GM23338 (cell line): Measurements from ENCODE around the gene KIAA1217. TPM values are rescaled to one million over a fixed set of nuclear protein-coding genes. Genes with fewer than 3 reads are reported as not detected.

ENCODE experiments used
- ATAC-seq: fragments of 200-7000 bp; cut with Tn5 transposase; 3 replicates; pipeline ENCODE4 v1.9.1; 2020
- DNase-seq: peaks from one replicate; pipeline ENCODE4 v3.0.0-alpha.2; 2015; ENCODE audit warnings: low spot score
- H2AFZ ChIP-seq: fragments of 200-600 bp; sonication (generic); 2 replicates; pipeline ENCODE4 v1.8.0; 2016; ENCODE audit warnings: antibody characterized with exemption, mild to moderate bottlenecking, moderate library complexity
- H3F3A ChIP-seq: fragments of 200-600 bp; sonication (generic); replicated peaks from 2 replicates; pipeline ENCODE4 v1.8.0; 2017; ENCODE audit warnings: antibody characterized with exemption, mixed run types, low read depth
- H3K27ac ChIP-seq: fragments of 200-600 bp; sonication (generic); 2 replicates; pipeline ENCODE4 v1.6.1; 2016; ENCODE audit warnings: low read depth
- H3K27me3 ChIP-seq: fragments of 200-600 bp; sonication (generic); 2 replicates; pipeline ENCODE4 v1.8.0; 2016; ENCODE audit warnings: mild to moderate bottlenecking, mixed run types, moderate library complexity; ENCODE audit not compliant: insufficient read depth
- H3K36me3 ChIP-seq: fragments of 200-600 bp; sonication (generic); 2 replicates; pipeline ENCODE4 v1.8.0; 2016; ENCODE audit warnings: mild to moderate bottlenecking; ENCODE audit not compliant: insufficient read depth
- H3K4me1 ChIP-seq: fragments of 200-600 bp; sonication (generic); 2 replicates; pipeline ENCODE4 v1.8.0; 2016; ENCODE audit warnings: mild to moderate bottlenecking, moderate library complexity; ENCODE audit not compliant: insufficient read depth
- H3K4me2 ChIP-seq: fragments of 200-600 bp; sonication (generic); 2 replicates; pipeline ENCODE4 v1.7.1; 2017; ENCODE audit warnings: mixed run types
- H3K4me3 ChIP-seq: fragments of 200-600 bp; sonication (generic); 2 replicates; pipeline ENCODE4 v1.6.1; 2016; ENCODE audit warnings: mixed run types
- H3K79me2 ChIP-seq: fragments of 200-600 bp; sonication (generic); replicated peaks from 2 replicates; pipeline ENCODE4 v1.8.0; 2017; ENCODE audit warnings: mild to moderate bottlenecking; ENCODE audit not compliant: insufficient read depth
- H3K9me2 ChIP-seq: fragments of 200-600 bp; sonication (generic); 2 replicates; pipeline ENCODE4 v1.8.0; 2017; ENCODE audit not compliant: insufficient read depth
- H4K20me1 ChIP-seq: fragments of 200-600 bp; sonication (generic); replicated peaks from 2 replicates; pipeline ENCODE4 v1.8.0; 2017; ENCODE audit warnings: mild to moderate bottlenecking; ENCODE audit not compliant: insufficient read depth
- H3K27ac Mint-ChIP-seq: 2 replicates; pipeline ENCODE4 v1.8.0; 2020; ENCODE audit warnings: inconsistent platforms, mild to moderate bottlenecking, moderate library complexity, mixed read lengths
- H3K27me3 Mint-ChIP-seq: 3 replicates; pipeline ENCODE4 v1.8.0; 2022; ENCODE audit warnings: low read depth, mild to moderate bottlenecking, moderate library complexity, mixed read lengths, inconsistent platforms; ENCODE audit not compliant: insufficient read depth, poor library complexity
- H3K36me3 Mint-ChIP-seq: 3 replicates; pipeline ENCODE4 v1.8.0; 2021; ENCODE audit warnings: low read depth, mild to moderate bottlenecking, inconsistent platforms, moderate library complexity, mixed read lengths
- H3K4me1 Mint-ChIP-seq: 3 replicates; pipeline ENCODE4 v1.8.0; 2020; ENCODE audit warnings: mild to moderate bottlenecking, inconsistent platforms, mixed read lengths
- H3K4me3 Mint-ChIP-seq: 3 replicates; pipeline ENCODE4 v1.8.0; 2021; ENCODE audit warnings: moderate library complexity, mild to moderate bottlenecking, inconsistent platforms, mixed read lengths
- H3K9me3 Mint-ChIP-seq: 3 replicates; pipeline ENCODE4 v1.8.0; 2020; ENCODE audit warnings: moderate library complexity, mild to moderate bottlenecking, inconsistent platforms, mixed read lengths
- CREB1 ChIP-seq: fragments of 250-450 bp; sonication (Bioruptor Pico); IDR thresholded peaks from 2 replicates; pipeline ENCODE4 v1.5.0; 2020; ENCODE audit warnings: low read depth, mild to moderate bottlenecking, moderate library complexity
- EZH2 ChIP-seq: fragments of 200-600 bp; sonication (generic); IDR thresholded peaks from one replicate; pipeline ENCODE4 v1.8.0; 2017; ENCODE audit warnings: antibody characterized with exemption, mild to moderate bottlenecking, low read depth; ENCODE audit not compliant: unreplicated experiment
- EZH2phosphoT487 ChIP-seq: fragments of 200-600 bp; sonication (generic); IDR thresholded peaks from one replicate; pipeline ENCODE4 v1.8.1; 2018; ENCODE audit warnings: antibody characterized with exemption; ENCODE audit not compliant: unreplicated experiment
- JUNB ChIP-seq: IDR thresholded peaks from one replicate; pipeline ENCODE4 v1.6.1; 2016; ENCODE audit warnings: antibody characterized with exemption; ENCODE audit not compliant: unreplicated experiment
- NANOG ChIP-seq: IDR thresholded peaks from 2 replicates; pipeline ENCODE4 v1.6.1; 2016; ENCODE audit warnings: antibody characterized with exemption, borderline replicate concordance
- POLR2AphosphoS5 ChIP-seq: IDR thresholded peaks from 2 replicates; pipeline ENCODE4 v1.6.1; 2016; ENCODE audit warnings: antibody characterized with exemption, low read depth
- STAT1 ChIP-seq: IDR thresholded peaks from one replicate; pipeline ENCODE4 v1.6.1; 2016; ENCODE audit warnings: antibody characterized with exemption; ENCODE audit not compliant: unreplicated experiment
- ZNF114 ChIP-seq: fragments of 250-450 bp; sonication (Bioruptor Pico); IDR thresholded peaks from 2 replicates; pipeline ENCODE4 v1.5.0; 2020; ENCODE audit warnings: mild to moderate bottlenecking, moderate library complexity
- ZNF331 ChIP-seq: fragments of 250-450 bp; sonication (Bioruptor Pico); IDR thresholded peaks from 2 replicates; pipeline ENCODE4 v1.5.0; 2020; ENCODE audit warnings: low read depth, mild to moderate bottlenecking, moderate library complexity
- polyA plus RNA-seq: library from polyadenylated mRNA; unstranded; fragments of >200 nt; fragmentation: Nextera tagmentation; extraction: Ambion mirVana; gene quantifications from 2 replicates; pipeline ENCODE4 v1.2.1, GENCODE V29; 2016
- total RNA-seq: library from RNA; depleted of rRNA; stranded (reverse); fragments of >200 nt; shearing (Covaris generic); gene quantifications from 2 replicates; pipeline ENCODE4 v1.2.3, GENCODE V29; 2014
- TF ChIP-seq, protein P1 (sequence below): IDR thresholded peaks from one replicate; pipeline ENCODE4 v1.6.1; 2018; ENCODE audit warnings: antibody characterized with exemption; ENCODE audit not compliant: unreplicated experiment
- TF ChIP-seq, protein P2 (sequence below): fragments of 250-450 bp; sonication (Bioruptor Pico); IDR thresholded peaks from 2 replicates; pipeline ENCODE4 v1.5.0; 2020; ENCODE audit warnings: mild to moderate bottlenecking, moderate library complexity
- TF ChIP-seq, protein P3 (sequence below): IDR thresholded peaks from 2 replicates; pipeline ENCODE4 v1.6.1; 2016; ENCODE audit warnings: antibody characterized with exemption

The KIAA1217 gene
- total and polyA plus RNA-seq, 2 experiments from 2014 or later: 6.4 to 9.1 TPM

DNA sequence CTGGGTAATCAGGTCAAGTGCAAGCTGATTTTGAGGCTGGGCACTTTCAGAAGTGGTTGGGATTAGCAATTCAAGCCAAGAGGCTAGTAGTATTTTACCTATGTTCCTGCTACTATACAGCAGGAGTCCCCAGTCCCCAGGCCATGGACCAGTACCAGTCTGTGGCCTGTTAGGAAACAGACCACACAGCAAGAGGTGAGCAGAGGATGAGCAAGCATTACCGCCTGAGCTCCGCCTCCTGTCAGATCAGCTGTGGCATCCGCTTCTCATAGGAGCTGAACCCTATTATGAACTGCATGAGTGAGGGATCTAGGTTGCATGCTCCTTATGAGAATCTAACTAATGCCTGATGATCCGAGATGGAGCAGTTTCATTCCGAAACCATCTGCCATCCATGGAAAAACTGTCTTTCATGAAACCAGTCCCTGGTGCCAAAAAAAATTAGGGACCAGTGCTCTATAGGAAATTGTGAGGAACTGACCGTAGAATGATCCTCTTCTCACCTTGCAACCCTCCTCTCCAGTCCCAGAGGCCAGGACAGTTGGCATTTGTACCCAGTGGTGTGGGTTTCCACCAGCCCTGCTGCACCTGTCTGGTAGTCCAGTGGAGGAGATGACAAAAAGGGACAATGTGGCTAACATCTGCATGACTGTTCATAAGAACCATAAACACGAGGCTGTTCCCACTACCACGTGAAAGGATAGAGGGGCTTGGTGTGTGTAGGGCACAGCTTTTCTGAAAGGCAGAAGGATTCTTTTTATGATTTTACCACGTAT is 172.5 kb downstream of the KIAA1217 start (continued):
- TF ChIP-seq, protein P1, sequence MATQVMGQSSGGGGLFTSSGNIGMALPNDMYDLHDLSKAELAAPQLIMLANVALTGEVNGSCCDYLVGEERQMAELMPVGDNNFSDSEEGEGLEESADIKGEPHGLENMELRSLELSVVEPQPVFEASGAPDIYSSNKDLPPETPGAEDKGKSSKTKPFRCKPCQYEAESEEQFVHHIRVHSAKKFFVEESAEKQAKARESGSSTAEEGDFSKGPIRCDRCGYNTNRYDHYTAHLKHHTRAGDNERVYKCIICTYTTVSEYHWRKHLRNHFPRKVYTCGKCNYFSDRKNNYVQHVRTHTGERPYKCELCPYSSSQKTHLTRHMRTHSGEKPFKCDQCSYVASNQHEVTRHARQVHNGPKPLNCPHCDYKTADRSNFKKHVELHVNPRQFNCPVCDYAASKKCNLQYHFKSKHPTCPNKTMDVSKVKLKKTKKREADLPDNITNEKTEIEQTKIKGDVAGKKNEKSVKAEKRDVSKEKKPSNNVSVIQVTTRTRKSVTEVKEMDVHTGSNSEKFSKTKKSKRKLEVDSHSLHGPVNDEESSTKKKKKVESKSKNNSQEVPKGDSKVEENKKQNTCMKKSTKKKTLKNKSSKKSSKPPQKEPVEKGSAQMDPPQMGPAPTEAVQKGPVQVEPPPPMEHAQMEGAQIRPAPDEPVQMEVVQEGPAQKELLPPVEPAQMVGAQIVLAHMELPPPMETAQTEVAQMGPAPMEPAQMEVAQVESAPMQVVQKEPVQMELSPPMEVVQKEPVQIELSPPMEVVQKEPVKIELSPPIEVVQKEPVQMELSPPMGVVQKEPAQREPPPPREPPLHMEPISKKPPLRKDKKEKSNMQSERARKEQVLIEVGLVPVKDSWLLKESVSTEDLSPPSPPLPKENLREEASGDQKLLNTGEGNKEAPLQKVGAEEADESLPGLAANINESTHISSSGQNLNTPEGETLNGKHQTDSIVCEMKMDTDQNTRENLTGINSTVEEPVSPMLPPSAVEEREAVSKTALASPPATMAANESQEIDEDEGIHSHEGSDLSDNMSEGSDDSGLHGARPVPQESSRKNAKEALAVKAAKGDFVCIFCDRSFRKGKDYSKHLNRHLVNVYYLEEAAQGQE: no peak
- no peak for TF ChIP-seq STAT1

DNA sequence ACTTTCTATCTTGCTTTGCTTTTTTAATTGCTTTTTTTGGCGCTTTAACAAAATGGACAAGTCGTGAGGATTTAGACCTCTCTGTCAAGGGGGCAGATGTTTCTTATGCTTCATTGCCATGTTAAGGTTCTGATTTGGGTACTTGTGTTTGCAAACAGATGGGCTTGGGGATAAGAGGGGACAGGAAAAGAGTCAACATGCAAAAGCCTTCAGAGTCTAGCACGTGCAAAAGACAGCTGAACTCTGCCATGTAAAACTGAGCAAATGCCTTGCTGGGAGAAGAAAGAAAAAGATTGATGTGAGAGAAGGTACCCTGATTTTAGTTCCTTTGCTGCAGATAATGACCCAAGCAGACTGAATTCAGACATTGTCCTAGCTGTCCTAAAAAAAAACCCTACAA is 173.1 kb downstream of the KIAA1217 start:
- Mint-ChIP-seq H3K27me3 (no peaks in the 10 kb centered on the region), H3K4me3 (no peak overlapping the region), H3K4me1 (peaks cover 34% of the 10 kb centered on the region), H3K36me3 (peaks cover 2% of the 10 kb centered on the region; the same call in 1 of the 3 replicates), H3K9me3 (no peaks in the 10 kb centered on the region), H3K27ac (peak overlapping the region; percentile 62)
- Histone ChIP-seq H3F3A (no peaks in the 10 kb centered on the region), H3K27ac (no peak overlapping the region), H3K4me3 (no peak overlapping the region), H3K79me2 (no peaks in the 10 kb centered on the region), H3K4me2 (no peak overlapping the region), H3K4me1 (peaks cover 16% of the 10 kb centered on the region; the same call in 1 of the 2 replicates), H4K20me1 (no peaks in the 10 kb centered on the region), H3K27me3 (no peaks in the 10 kb centered on the region), H2AFZ (no peak overlapping the region), H3K9me2 (no peaks in the 10 kb centered on the region), H3K36me3 (no peaks in the 10 kb centered on the region)
- no peak for ATAC-seq
- DNase-seq: no peak
- TF ChIP-seq EZH2 (no peak), CREB1 (no peak), STAT1 (no peak), NANOG (no peak), ZNF114 (no peak), JUNB (no peak), ZNF331 (CRISPR knock-in tag) (no peak), POLR2AphosphoS5 (no peak), EZH2phosphoT487 (no peak)
- TF ChIP-seq, protein P2, sequence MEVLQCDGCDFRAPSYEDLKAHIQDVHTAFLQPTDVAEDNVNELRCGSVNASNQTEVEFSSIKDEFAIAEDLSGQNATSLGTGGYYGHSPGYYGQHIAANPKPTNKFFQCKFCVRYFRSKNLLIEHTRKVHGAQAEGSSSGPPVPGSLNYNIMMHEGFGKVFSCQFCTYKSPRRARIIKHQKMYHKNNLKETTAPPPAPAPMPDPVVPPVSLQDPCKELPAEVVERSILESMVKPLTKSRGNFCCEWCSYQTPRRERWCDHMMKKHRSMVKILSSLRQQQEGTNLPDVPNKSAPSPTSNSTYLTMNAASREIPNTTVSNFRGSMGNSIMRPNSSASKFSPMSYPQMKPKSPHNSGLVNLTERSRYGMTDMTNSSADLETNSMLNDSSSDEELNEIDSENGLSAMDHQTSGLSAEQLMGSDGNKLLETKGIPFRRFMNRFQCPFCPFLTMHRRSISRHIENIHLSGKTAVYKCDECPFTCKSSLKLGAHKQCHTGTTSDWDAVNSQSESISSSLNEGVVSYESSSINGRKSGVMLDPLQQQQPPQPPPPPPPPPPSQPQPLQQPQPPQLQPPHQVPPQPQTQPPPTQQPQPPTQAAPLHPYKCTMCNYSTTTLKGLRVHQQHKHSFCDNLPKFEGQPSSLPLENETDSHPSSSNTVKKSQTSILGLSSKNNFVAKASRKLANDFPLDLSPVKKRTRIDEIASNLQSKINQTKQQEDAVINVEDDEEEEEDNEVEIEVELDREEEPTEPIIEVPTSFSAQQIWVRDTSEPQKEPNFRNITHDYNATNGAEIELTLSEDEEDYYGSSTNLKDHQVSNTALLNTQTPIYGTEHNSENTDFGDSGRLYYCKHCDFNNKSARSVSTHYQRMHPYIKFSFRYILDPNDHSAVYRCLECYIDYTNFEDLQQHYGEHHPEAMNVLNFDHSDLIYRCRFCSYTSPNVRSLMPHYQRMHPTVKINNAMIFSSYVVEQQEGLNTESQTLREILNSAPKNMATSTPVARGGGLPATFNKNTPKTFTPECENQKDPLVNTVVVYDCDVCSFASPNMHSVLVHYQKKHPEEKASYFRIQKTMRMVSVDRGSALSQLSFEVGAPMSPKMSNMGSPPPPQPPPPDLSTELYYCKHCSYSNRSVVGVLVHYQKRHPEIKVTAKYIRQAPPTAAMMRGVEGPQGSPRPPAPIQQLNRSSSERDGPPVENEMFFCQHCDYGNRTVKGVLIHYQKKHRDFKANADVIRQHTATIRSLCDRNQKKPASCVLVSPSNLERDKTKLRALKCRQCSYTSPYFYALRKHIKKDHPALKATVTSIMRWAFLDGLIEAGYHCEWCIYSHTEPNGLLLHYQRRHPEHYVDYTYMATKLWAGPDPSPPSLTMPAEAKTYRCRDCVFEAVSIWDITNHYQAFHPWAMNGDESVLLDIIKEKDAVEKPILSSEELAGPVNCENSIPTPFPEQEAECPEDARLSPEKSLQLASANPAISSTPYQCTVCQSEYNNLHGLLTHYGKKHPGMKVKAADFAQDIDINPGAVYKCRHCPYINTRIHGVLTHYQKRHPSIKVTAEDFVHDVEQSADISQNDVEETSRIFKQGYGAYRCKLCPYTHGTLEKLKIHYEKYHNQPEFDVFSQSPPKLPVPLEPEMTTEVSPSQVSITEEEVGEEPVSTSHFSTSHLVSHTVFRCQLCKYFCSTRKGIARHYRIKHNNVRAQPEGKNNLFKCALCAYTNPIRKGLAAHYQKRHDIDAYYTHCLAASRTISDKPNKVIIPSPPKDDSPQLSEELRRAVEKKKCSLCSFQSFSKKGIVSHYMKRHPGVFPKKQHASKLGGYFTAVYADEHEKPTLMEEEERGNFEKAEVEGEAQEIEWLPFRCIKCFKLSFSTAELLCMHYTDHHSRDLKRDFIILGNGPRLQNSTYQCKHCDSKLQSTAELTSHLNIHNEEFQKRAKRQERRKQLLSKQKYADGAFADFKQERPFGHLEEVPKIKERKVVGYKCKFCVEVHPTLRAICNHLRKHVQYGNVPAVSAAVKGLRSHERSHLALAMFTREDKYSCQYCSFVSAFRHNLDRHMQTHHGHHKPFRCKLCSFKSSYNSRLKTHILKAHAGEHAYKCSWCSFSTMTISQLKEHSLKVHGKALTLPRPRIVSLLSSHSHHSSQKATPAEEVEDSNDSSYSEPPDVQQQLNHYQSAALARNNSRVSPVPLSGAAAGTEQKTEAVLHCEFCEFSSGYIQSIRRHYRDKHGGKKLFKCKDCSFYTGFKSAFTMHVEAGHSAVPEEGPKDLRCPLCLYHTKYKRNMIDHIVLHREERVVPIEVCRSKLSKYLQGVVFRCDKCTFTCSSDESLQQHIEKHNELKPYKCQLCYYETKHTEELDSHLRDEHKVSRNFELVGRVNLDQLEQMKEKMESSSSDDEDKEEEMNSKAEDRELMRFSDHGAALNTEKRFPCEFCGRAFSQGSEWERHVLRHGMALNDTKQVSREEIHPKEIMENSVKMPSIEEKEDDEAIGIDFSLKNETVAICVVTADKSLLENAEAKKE (CRISPR knock-in tag): no peak
- TF ChIP-seq, protein P3, sequence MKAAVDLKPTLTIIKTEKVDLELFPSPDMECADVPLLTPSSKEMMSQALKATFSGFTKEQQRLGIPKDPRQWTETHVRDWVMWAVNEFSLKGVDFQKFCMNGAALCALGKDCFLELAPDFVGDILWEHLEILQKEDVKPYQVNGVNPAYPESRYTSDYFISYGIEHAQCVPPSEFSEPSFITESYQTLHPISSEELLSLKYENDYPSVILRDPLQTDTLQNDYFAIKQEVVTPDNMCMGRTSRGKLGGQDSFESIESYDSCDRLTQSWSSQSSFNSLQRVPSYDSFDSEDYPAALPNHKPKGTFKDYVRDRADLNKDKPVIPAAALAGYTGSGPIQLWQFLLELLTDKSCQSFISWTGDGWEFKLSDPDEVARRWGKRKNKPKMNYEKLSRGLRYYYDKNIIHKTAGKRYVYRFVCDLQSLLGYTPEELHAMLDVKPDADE: no peak
